ENCODE results near the gene ATP6V1B1.

Gene ATP6V1B1

GRCh38 chr2:70982971-70983370 lies 47.3 kb downstream of the ATP6V1B1 start:
- TF ChIP-seq, protein P1, sequence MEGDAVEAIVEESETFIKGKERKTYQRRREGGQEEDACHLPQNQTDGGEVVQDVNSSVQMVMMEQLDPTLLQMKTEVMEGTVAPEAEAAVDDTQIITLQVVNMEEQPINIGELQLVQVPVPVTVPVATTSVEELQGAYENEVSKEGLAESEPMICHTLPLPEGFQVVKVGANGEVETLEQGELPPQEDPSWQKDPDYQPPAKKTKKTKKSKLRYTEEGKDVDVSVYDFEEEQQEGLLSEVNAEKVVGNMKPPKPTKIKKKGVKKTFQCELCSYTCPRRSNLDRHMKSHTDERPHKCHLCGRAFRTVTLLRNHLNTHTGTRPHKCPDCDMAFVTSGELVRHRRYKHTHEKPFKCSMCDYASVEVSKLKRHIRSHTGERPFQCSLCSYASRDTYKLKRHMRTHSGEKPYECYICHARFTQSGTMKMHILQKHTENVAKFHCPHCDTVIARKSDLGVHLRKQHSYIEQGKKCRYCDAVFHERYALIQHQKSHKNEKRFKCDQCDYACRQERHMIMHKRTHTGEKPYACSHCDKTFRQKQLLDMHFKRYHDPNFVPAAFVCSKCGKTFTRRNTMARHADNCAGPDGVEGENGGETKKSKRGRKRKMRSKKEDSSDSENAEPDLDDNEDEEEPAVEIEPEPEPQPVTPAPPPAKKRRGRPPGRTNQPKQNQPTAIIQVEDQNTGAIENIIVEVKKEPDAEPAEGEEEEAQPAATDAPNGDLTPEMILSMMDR (conservative IDR thresholded peaks at IDR 0.05; ENCODE audit: low read depth, low read length): no peak
- no peak overlapping the region for H3K4me3 ChIP-seq (ENCODE audit: low read length)
- DNase-seq (ENCODE audit: low read depth): no peak

DNA sequence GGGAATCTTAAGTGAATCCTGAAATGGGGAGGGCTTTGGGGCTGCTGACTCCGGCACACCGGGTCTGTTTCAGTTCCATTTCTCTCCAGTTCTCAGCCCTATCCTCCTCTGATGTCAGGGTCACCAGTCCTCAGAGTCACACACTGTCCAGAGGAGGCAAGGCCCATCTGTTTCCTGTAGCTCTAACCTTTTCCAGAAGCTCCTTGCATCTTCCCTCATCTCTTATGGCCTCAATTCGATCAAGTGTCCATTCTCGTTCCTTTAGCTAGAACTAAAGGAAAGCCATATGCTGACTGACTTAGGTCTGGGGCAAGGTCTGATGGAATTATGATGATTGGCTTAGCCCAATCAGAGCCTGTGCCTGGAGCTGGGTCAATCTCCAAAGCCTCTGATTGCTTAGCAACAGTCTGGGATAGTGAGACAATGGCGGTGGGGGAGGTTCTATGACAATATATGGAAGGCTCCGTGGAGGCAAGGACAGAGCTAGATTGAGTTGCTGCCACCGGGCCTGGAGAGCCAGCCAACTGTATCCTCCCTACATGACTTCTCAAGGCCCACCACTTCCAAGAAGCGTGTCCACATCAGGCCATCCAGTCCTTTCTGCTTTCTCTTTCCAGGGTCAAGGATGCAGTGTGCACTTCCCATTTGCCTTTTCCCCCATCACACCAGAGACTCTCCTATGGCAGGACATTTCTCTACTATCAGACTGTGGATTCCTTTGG lies 48.0 kb downstream of the ATP6V1B1 start:
- no peak for DNase-seq (ENCODE audit: low read depth)
- TF ChIP-seq, protein P1 (conservative IDR thresholded peaks at IDR 0.05; ENCODE audit: low read depth, low read length): no peak
- H3K4me3 ChIP-seq (ENCODE audit: low read length): no peak overlapping the region

DNA sequence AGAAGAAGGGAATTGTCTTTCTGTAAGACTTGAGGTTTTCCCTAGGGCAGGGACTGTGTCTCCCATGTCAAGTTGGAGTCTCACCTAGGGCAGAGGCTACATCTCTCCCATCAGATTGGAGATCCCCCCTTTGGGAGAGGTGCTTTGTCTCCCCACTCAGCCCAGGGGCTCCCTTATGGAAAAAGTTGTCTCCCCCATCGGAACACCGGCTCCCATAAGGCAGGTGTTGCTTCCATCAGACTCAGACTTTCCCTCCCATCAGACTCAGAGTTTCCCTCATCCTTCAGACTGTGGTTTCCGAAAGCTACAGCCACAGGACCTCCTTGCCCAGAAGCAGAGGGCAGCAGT lies 48.5 kb downstream of the ATP6V1B1 start:
- DNase-seq (ENCODE audit: low read depth): no peak
- no peak overlapping the region for H3K4me3 ChIP-seq (ENCODE audit: low read length)
- TF ChIP-seq, protein P1 (conservative IDR thresholded peaks at IDR 0.05; ENCODE audit: low read depth, low read length): no peak

- no peak for DNase-seq (ENCODE audit: low read depth)
- TF ChIP-seq, protein P1 (conservative IDR thresholded peaks at IDR 0.05; ENCODE audit: low read depth, low read length): peak; percentile 84
- no peak overlapping the region for H3K4me3 ChIP-seq (ENCODE audit: low read length)
Measured at GRCh38 chr2:70984576-70985282, 49.0 kb downstream of the ATP6V1B1 start.

DNA sequence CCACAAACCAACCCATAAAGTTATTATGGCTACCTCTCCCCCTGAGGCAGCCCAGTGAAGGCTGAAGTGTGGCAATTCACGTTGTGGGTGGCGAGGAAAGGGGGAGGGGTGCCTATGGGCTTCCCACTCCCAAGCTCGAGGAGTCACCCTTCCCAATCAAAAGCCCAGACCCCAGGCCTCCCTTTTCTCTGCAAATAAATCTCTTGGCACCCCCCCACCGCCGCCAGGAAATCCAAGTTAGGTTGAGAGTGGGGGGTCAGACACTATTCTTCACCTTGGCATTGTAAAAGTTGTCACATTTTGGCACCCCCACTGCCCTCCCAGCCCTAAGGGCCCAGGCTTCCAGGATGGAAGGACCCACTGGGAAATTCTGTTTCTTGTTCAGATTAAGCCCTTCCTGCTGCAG lies 49.6 kb downstream of the ATP6V1B1 start:
- TF ChIP-seq, protein P1 (conservative IDR thresholded peaks at IDR 0.05; ENCODE audit: low read depth, low read length): no peak
- H3K4me3 ChIP-seq (ENCODE audit: low read length): no peak overlapping the region
- no peak for DNase-seq (ENCODE audit: low read depth)

GRCh38 chr2:70985956-70986355 lies 50.3 kb downstream of the ATP6V1B1 start:
- H3K4me3 ChIP-seq (ENCODE audit: low read length): no peak overlapping the region

More at GRCh38 chr2:70985956-70986355, 50.3 kb downstream of the ATP6V1B1 start:
- TF ChIP-seq, protein P1 (conservative IDR thresholded peaks at IDR 0.05; ENCODE audit: low read depth, low read length): no peak
- no peak for DNase-seq (ENCODE audit: low read depth)

Measured in retinal pigment epithelial cell (primary cell).